Gastroesophageal sphincter (tissue), 3 donors: ENCODE results near the gene AUTS2.

Experiments
- CTCF ChIP-seq, 4 experiments: fragments of 200-600 bp in 2 of 4; fragments of 450-650 bp in 2 of 4; sonication (generic) in 1 of 4; IDR thresholded peaks; one replicate each; pipeline ENCODE4 v1.5.1; 2017 to 2019; ENCODE audit warnings: antibody characterized with exemption in 4 of 4, mild to moderate bottlenecking in 2 of 4, moderate library complexity in 2 of 4
- EP300 ChIP-seq: sonication (generic); formaldehyde crosslinking; IDR thresholded peaks from one replicate; pipeline ENCODE4 v1.6.1; 2017; ENCODE audit warnings: antibody characterized with exemption, mild to moderate bottlenecking
- POLR2A ChIP-seq, 2 donors: fragments of 450-650 bp; IDR thresholded peaks; one replicate each; pipeline ENCODE4 v1.6.1; 2017; ENCODE audit warnings: antibody characterized with exemption in 2 of 2, mild to moderate bottlenecking in 2 of 2, moderate library complexity in 1 of 2
- POLR2AphosphoS5 ChIP-seq: sonication (generic); formaldehyde crosslinking; IDR thresholded peaks from one replicate; pipeline ENCODE4 v1.6.1; 2017; ENCODE audit warnings: antibody characterized with exemption

GRCh38 chr7:69937097-69937496 is 338.8 kb downstream of the AUTS2 start:
- TF ChIP-seq CTCF (IDR thresholded peaks at IDR 0.05): no peak
- TF ChIP-seq POLR2A (IDR thresholded peaks at IDR 0.05): no peak
- TF ChIP-seq EP300: no peak
- TF ChIP-seq POLR2AphosphoS5: no peak
